Peyer's patch (tissue), 4 donors: Measurements from ENCODE around the gene MCM6.

Experiments
- CTCF ChIP-seq, 6 experiments: fragments of 450-650 bp in 4 of 6; fragments of 200-600 bp in 2 of 6; sonication (generic) in 1 of 6; IDR thresholded peaks; one replicate each; pipeline ENCODE4 v1.5.1; 2017 to 2019; ENCODE audit warnings: antibody characterized with exemption in 6 of 6, mild to moderate bottlenecking in 3 of 6, moderate library complexity in 1 of 6
- POLR2A ChIP-seq, 2 donors: fragments of 450-650 bp; IDR thresholded peaks; one replicate each; pipeline ENCODE4 v1.5.1; 2017; ENCODE audit warnings: antibody characterized with exemption in 2 of 2, mild to moderate bottlenecking in 2 of 2, moderate library complexity in 2 of 2

- TF ChIP-seq POLR2A (IDR thresholded peaks at IDR 0.05): no peak
- no peak for TF ChIP-seq CTCF (IDR thresholded peaks at IDR 0.05)
Observed at GRCh38 chr2:135800513-135801460, 75.5 kb downstream of the MCM6 start.
